ENCODE results near the gene ECM2.

Gene ECM2

DNA sequence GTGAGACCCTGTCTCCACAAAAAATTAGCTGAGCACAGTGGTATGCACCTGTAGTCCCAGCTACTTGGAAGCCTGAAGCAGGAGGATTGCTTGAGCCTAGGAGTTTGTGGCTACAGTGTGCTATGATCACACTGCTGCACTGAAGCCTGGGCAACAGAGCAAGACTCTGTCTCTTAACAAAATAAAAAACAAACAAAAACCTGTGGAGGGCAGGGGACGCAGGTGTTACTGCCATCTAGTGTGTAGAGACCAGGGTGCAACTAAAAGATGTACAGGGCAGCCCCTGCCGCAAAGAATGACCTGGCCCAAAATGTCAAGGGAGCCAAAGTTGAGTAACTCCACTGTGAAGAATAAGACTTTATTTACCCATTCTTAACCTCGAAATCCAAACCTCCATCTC, 80.6 kb downstream of the ECM2 start:
- DNase-seq: no peak

DNA sequence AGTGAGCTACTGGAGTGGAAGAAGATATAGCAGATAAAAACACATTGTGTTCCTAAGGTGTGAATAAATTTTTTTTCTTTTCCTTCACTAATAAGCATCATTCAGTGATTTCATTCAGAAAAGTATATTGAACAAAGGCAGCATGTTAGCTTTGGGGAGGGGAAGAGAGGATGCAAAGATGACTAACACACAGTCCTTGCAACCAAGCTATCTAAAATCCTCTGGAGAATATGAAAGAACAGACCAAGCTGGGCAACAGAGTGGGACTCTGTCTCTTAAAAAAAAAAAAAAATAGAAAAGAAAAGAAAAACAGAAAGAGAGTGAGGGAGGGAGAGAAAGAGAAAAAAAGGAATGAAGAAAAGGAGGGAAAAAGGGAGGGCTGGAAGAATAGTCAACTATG, 89.3 kb downstream of the ECM2 start:
- no peak for DNase-seq

Measured in NCI-H1436 (cell line).